Fibroblast of lung (primary cell): ENCODE results near the gene HTRA3. TPM values are rescaled to one million over a fixed set of nuclear protein-coding genes. Genes with fewer than 3 reads are reported as not detected.
A peak's percentile ranks its signal among the peaks of the same experiment; 100 is the strongest.

Experiments
- DNase-seq, 2 donors: peaks; one replicate each; pipeline versions ENCODE4 v3.0.0 to v3.0.0-alpha.2; 2010; ENCODE audit warnings: low read depth in 2 of 2
- H2AFZ ChIP-seq: 2 replicates; pipeline ENCODE4 v1.5.1; 2012; ENCODE audit warnings: low read length, control low read depth, inconsistent platforms
- H3K27ac ChIP-seq: 2 replicates; pipeline ENCODE4 v1.5.1; 2011; ENCODE audit warnings: low read length, control low read depth; ENCODE audit not compliant: insufficient read depth
- H3K27me3 ChIP-seq: 2 replicates; pipeline ENCODE4 v1.5.1; 2011; ENCODE audit warnings: mild to moderate bottlenecking, low read length; ENCODE audit not compliant: control insufficient read depth, insufficient read depth
- H3K36me3 ChIP-seq: 2 replicates; pipeline ENCODE4 v1.5.1; 2011; ENCODE audit warnings: low read length; ENCODE audit not compliant: control insufficient read depth, insufficient read depth
- H3K4me1 ChIP-seq: 2 replicates; pipeline ENCODE4 v1.5.1; 2011; ENCODE audit warnings: low read length; ENCODE audit not compliant: control insufficient read depth, insufficient read depth; ENCODE audit errors: extremely low read depth
- H3K4me2 ChIP-seq: 2 replicates; pipeline ENCODE4 v1.5.1; 2011; ENCODE audit warnings: low read length, control low read depth; ENCODE audit not compliant: insufficient read depth; ENCODE audit errors: extremely low read depth
- H3K4me3 ChIP-seq, 4 experiments: fragments of 200-600 bp in 1 of 4; sonication (generic) in 1 of 4; replicated peaks in 1 of 4; 2 replicates each; pipeline ENCODE4 v1.5.1; 2011 to 2016; ENCODE audit warnings: low read length in 4 of 4, low read depth in 3 of 4, mild to moderate bottlenecking in 3 of 4, control low read depth in 2 of 4, inconsistent platforms in 1 of 4, mixed read lengths in 1 of 4; ENCODE audit not compliant: insufficient read depth in 1 of 4; ENCODE audit errors: control extremely low read depth in 1 of 4
- H3K79me2 ChIP-seq: 2 replicates; pipeline ENCODE4 v1.5.1; 2012; ENCODE audit warnings: mild to moderate bottlenecking, low read length, inconsistent platforms; ENCODE audit not compliant: control insufficient read depth, insufficient read depth
- H3K9ac ChIP-seq: 2 replicates; pipeline ENCODE4 v1.5.1; 2011; ENCODE audit warnings: mild to moderate bottlenecking, low read length, control low read depth; ENCODE audit not compliant: insufficient read depth
- H3K9me3 ChIP-seq: 2 replicates; pipeline ENCODE4 v1.5.1; 2012; ENCODE audit warnings: low read depth, low read length; ENCODE audit not compliant: control insufficient read depth, insufficient read depth
- H4K20me1 ChIP-seq: 2 replicates; pipeline ENCODE4 v1.5.1; 2011; ENCODE audit warnings: low read length; ENCODE audit not compliant: control insufficient read depth, insufficient read depth; ENCODE audit errors: extremely low read depth
- EZH2 ChIP-seq: IDR thresholded peaks from 2 replicates; pipeline ENCODE4 v1.5.1; 2012; ENCODE audit warnings: low read length, control low read depth, mild to moderate bottlenecking; ENCODE audit errors: missing control alignments
- polyA plus RNA-seq, 2 donors: library from polyadenylated mRNA; depleted of rRNA in 1 of 2; stranded (reverse) in 1 of 2; unstranded in 1 of 2; fragments of >200 nt; gene quantifications; 2 replicates each; pipeline ENCODE4 v1.2.1, GENCODE V29; 2011 to 2012; ENCODE audit warnings: missing spikeins in 1 of 2
- total RNA-seq: library from RNA; depleted of rRNA; stranded (reverse); fragments of >200 nt; gene quantifications from 2 replicates; pipeline ENCODE4 v1.2.1, GENCODE V29; 2014
- TF ChIP-seq, protein P1 (sequence below), 2 donors: IDR thresholded peaks in 1 of 2; conservative IDR thresholded peaks in 1 of 2; 1 replicate in 1 of 2; 2 replicates in 1 of 2; pipeline ENCODE4 v1.5.1; 2011 to 2012; ENCODE audit warnings: low read length in 2 of 2, control low read depth in 1 of 2, inconsistent platforms in 1 of 2, low read depth in 1 of 2, mild to moderate bottlenecking in 1 of 2

Gene HTRA3
- total and polyA plus RNA-seq, 2 donors (not counting 1 experiment from before 2014, with no cell fraction given) = 2.8 to 3.5 TPM

DNA sequence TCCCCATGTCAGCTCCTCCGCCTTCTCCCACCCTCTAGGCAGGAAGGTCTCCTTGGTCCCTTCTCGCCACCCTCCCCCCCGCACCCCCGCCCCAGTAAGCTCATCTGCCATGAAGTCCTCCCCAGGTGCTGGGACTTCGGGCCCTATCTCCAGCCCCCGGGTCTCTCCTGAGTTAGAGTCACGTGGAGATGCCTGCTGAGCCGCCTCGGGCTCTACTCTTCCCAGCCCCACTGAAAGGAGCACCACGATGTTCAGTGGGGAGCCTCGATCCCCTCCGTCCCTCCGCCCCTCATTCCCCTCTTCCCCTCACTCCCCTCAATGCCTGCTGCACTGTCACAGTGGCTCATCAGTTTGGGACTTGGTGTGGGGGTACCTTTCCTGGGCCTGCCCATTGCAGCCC, 3.9 kb downstream of the HTRA3 start:
- TF ChIP-seq, protein P1, sequence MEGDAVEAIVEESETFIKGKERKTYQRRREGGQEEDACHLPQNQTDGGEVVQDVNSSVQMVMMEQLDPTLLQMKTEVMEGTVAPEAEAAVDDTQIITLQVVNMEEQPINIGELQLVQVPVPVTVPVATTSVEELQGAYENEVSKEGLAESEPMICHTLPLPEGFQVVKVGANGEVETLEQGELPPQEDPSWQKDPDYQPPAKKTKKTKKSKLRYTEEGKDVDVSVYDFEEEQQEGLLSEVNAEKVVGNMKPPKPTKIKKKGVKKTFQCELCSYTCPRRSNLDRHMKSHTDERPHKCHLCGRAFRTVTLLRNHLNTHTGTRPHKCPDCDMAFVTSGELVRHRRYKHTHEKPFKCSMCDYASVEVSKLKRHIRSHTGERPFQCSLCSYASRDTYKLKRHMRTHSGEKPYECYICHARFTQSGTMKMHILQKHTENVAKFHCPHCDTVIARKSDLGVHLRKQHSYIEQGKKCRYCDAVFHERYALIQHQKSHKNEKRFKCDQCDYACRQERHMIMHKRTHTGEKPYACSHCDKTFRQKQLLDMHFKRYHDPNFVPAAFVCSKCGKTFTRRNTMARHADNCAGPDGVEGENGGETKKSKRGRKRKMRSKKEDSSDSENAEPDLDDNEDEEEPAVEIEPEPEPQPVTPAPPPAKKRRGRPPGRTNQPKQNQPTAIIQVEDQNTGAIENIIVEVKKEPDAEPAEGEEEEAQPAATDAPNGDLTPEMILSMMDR (conservative IDR thresholded peaks at IDR 0.05 in 1 of 2, IDR thresholded peaks at IDR 0.05 in 1 of 2; ENCODE audit: low read depth in 1 of 2, low read length in 2 of 2) = no peak
- TF ChIP-seq EZH2 = no peak
- no peaks in the 10 kb centered on the region for H3K9me3 ChIP-seq
- H3K79me2 ChIP-seq = no peaks in the 10 kb centered on the region
- peaks cover 26% of the 10 kb centered on the region for H3K4me1 ChIP-seq
- no peak overlapping the region for H2AFZ ChIP-seq
- DNase-seq = no peak
- no peak overlapping the region for H3K4me3 ChIP-seq
- no peak overlapping the region for H3K27ac ChIP-seq
- no peak overlapping the region for H3K4me2 ChIP-seq
- H3K9ac ChIP-seq = no peak overlapping the region
- H3K36me3 ChIP-seq = no peaks in the 10 kb centered on the region
- no peaks in the 10 kb centered on the region for H4K20me1 ChIP-seq
- peaks cover 20% of the 10 kb centered on the region for H3K27me3 ChIP-seq

DNA sequence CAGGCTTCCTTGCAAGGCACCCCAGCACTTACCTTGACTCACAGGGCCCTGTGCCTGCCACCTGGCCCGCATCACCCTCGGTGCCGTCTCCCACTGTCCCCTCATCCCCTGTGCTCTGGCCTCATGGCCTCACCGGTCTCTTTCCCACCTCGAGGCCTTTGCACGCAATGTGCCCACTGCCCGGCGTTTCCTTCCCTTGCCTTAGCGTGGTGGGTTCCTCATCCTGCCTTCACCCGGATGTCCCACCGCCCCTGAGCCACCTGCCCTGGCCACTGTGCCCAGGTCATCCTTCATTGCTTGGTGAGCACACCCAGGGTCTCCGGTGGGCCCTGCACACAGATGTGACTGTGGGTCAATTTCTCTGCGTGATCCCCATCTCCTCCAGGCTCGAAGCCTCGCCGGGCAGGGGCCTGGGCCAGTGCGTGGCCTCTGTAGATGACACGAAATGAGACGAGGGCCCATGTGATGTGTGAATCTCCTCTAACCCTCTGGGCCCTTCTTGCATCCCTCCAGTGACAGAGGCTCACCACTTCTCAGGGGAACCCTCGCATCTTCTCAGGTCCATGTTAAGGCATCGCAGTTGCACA, 4.6 kb downstream of the HTRA3 start:
- Histone ChIP-seq H2AFZ (no peak overlapping the region), H3K9me3 (no peaks in the 10 kb centered on the region), H3K4me1 (peaks cover 30% of the 10 kb centered on the region), H3K79me2 (no peaks in the 10 kb centered on the region), H3K27me3 (peaks cover 20% of the 10 kb centered on the region), H3K9ac (no peak overlapping the region), H3K36me3 (no peaks in the 10 kb centered on the region), H3K4me2 (peak overlapping the region; percentile 2), H4K20me1 (no peaks in the 10 kb centered on the region), H3K4me3 (no peak overlapping the region), H3K27ac (no peak overlapping the region)
- DNase-seq = no peak
- no peak for TF ChIP-seq EZH2
- TF ChIP-seq, protein P1 (conservative IDR thresholded peaks at IDR 0.05 in 1 of 2, IDR thresholded peaks at IDR 0.05 in 1 of 2; ENCODE audit: low read depth in 1 of 2, low read length in 2 of 2) = no peak

DNA sequence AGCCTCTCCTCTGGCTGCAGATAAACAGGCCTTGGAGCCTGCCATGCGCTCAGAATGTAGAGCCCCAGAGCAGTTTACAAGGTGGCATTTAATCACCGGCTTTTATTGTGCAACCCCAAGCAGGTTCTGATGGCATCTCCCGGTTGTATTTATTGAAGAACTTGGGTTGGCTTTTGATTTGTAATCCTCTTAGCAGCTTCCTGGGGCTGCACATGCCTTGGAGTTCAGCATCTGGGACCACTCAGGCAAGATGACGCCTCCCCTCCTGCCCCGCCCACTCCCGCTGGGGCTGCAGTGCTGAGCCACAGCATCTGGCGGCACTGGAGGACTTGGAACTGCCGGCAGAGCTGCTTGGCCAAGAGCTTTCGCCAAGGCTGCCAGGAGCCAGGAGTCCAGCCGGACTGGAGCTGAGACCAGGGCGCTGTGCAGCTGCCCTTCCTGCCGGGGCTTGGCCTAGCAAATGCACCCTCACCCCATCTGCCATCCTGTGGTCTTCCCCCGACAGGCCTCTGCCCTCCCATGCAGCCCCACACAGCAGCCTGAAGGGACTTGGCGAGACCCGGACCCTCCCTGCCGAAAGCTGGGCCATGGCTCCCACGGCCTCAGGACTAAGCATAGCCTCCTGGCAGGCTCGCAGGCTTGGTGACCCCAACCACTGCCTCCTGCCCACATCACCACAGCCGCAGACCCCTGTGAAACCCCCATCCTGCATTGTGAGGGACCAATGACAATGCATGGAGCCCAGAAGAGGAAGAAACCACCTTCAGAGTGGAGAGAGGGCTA, 5.4 kb downstream of the HTRA3 start:
- no peak overlapping the region for H3K27ac ChIP-seq
- H3K4me1 ChIP-seq = peaks cover 32% of the 10 kb centered on the region
- TF ChIP-seq, protein P1 (conservative IDR thresholded peaks at IDR 0.05 in 1 of 2, IDR thresholded peaks at IDR 0.05 in 1 of 2; ENCODE audit: low read depth in 1 of 2, low read length in 2 of 2) = peak; percentile 56 to 66
- TF ChIP-seq EZH2 = no peak
- H3K4me2 ChIP-seq = peak overlapping the region; percentile 54
- DNase-seq = peak; percentile 90 to 94
- H3K4me3 ChIP-seq = no peak overlapping the region
- no peaks in the 10 kb centered on the region for H3K79me2 ChIP-seq
- H3K9me3 ChIP-seq = no peaks in the 10 kb centered on the region
- H3K36me3 ChIP-seq = no peaks in the 10 kb centered on the region
- H3K27me3 ChIP-seq = peaks cover 20% of the 10 kb centered on the region
- H2AFZ ChIP-seq = no peak overlapping the region
- no peak overlapping the region for H3K9ac ChIP-seq
- H4K20me1 ChIP-seq = no peaks in the 10 kb centered on the region
